Aortic smooth muscle cell (primary cell): Measurements from ENCODE around the gene MAFB. TPM values are rescaled to one million over a fixed set of nuclear protein-coding genes. Genes with fewer than 3 reads are reported as not detected.

Source experiments
- total RNA-seq: library from RNA; depleted of rRNA; stranded (reverse); fragments of >200 nt; gene quantifications from 2 replicates; pipeline ENCODE4 v1.2.3, GENCODE V29; 2014

MAFB gene
- total RNA-seq: 0.99 and 2.4 TPM in 2 replicates

DNA sequence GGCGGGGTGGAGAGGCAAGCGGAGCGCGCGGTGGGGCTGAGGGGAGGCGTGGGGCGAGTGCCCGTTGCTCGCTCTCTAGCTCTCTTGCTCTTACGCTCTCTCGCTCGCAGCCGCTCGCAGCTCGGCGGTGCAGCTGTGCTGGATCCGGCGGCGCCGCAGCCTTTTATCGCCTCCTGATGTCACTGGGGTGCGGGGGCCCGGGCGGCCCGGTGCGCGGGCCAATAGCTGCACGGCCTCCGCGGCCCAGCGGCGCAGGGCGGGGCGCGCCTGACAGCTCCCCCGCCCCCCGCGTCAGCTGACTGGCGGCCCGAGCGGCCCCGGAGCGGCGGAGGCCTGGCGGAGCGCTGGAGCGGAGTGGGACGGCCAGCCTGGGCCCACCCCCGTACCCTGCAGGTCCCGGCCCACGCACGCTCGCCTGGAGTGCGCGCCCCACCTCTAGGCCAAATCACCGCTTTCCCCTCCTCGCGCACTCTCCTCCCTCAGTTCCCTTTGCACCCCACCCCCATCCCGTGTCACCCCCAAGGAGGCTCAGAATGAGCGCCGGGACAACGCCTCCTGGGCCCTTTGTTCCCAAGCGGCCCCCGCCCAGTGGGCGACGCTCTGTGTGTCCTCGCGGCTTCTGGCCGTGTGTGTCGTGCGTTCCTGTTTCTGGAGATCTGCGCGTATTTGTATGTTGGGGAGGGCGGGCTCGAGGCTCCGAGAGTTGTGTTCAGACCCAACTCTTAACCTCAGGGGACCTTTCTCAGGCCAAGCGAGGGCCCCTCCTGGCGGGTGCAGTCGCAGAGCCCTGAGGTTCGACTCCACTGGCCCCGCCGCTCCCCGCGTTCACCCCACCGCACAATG, at the start of gene MAFB:
Gene MAFB (minus strand): TSS at position 137 of the 843 bp plus-strand sequence. CDS start 386 bp downstream, outside the sequence.

